Loucy (cell line): ENCODE measurements around the gene AMPD1.

Experiments
- H2AFZ ChIP-seq: fragments of 200-600 bp; sonication (generic); 2 replicates; pipeline ENCODE4 v1.6.0; 2016; ENCODE audit warnings: antibody characterized with exemption, mild to moderate bottlenecking, low read length, moderate library complexity
- H3F3A ChIP-seq: fragments of 200-600 bp; 2 replicates; pipeline ENCODE4 v1.6.0; 2016; ENCODE audit warnings: antibody characterized with exemption, low read depth, mild to moderate bottlenecking
- H3K27me3 ChIP-seq: fragments of 200-600 bp; sonication (generic); 2 replicates; pipeline ENCODE4 v1.6.1; 2014; ENCODE audit warnings: low read length, mild to moderate bottlenecking; ENCODE audit not compliant: insufficient read depth, poor library complexity, severe bottlenecking
- H3K36me3 ChIP-seq: fragments of 200-600 bp; sonication (generic); 2 replicates; pipeline ENCODE4 v1.6.1; 2016; ENCODE audit warnings: low read length; ENCODE audit not compliant: insufficient read depth
- H3K4me1 ChIP-seq: fragments of 200-600 bp; sonication (generic); 2 replicates; pipeline ENCODE4 v1.5.1; 2014; ENCODE audit warnings: low read length, mild to moderate bottlenecking; ENCODE audit not compliant: insufficient read depth, poor library complexity, severe bottlenecking
- H3K4me2 ChIP-seq: fragments of 200-600 bp; sonication (generic); 2 replicates; pipeline ENCODE4 v1.6.0; 2014; ENCODE audit warnings: antibody characterized with exemption, low read length, low read depth, mild to moderate bottlenecking; ENCODE audit not compliant: poor library complexity, severe bottlenecking
- H3K4me3 ChIP-seq: fragments of 200-600 bp; sonication (generic); 2 replicates; pipeline ENCODE4 v1.5.1; 2014; ENCODE audit warnings: low read length, mild to moderate bottlenecking, mixed read lengths; ENCODE audit not compliant: poor library complexity, severe bottlenecking
- H3K79me2 ChIP-seq: fragments of 200-600 bp; sonication (generic); 2 replicates; pipeline ENCODE4 v1.6.1; 2014; ENCODE audit warnings: low read length; ENCODE audit not compliant: insufficient read depth
- H3K9ac ChIP-seq: fragments of 200-600 bp; sonication (generic); 2 replicates; pipeline ENCODE4 v1.6.0; 2014; ENCODE audit warnings: mild to moderate bottlenecking, low read depth, low read length, moderate library complexity; ENCODE audit not compliant: poor library complexity, severe bottlenecking
- H3K9me2 ChIP-seq: fragments of 200-600 bp; sonication (generic); replicated peaks from 2 replicates; pipeline ENCODE4 v1.6.1; 2016; ENCODE audit warnings: low read depth, low read length, mixed read lengths
- H3K9me3 ChIP-seq: fragments of 200-600 bp; sonication (generic); 2 replicates; pipeline ENCODE4 v1.6.1; 2014; ENCODE audit warnings: mild to moderate bottlenecking, antibody characterized with exemption, low read length, low read depth; ENCODE audit not compliant: insufficient read depth
- H4K20me1 ChIP-seq: fragments of 200-600 bp; sonication (generic); 2 replicates; pipeline ENCODE4 v1.6.0; 2014; ENCODE audit warnings: antibody characterized with exemption, low read length, mild to moderate bottlenecking; ENCODE audit not compliant: insufficient read depth, poor library complexity, severe bottlenecking
- CTCF ChIP-seq: fragments of 200-600 bp; sonication (generic); conservative IDR thresholded peaks from 2 replicates; pipeline ENCODE4 v1.5.1; 2014; ENCODE audit warnings: mild to moderate bottlenecking, antibody characterized with exemption, low read length
- EZH2phosphoT487 ChIP-seq: fragments of 200-600 bp; IDR thresholded peaks from 2 replicates; pipeline ENCODE4 v1.6.1; 2018; ENCODE audit warnings: antibody characterized with exemption, mild to moderate bottlenecking, moderate library complexity, borderline replicate concordance

Gene AMPD1

GRCh38 chr1:114728553-114728952 is 33.2 kb upstream of the AMPD1 start:
- peaks cover 13% of the 10 kb centered on the region for H4K20me1 ChIP-seq

GRCh38 chr1:114725230-114725629 is 29.9 kb upstream of the AMPD1 start:
- H3K9me2 ChIP-seq, result no peaks in the 10 kb centered on the region
- no peak overlapping the region for H2AFZ ChIP-seq
- H3K9me3 ChIP-seq, result no peaks in the 10 kb centered on the region
- peaks cover 7% of the 10 kb centered on the region for H4K20me1 ChIP-seq
- H3F3A ChIP-seq, result no peaks in the 10 kb centered on the region
- TF ChIP-seq CTCF (no peak), EZH2phosphoT487 (no peak)
- no peak overlapping the region for H3K4me2 ChIP-seq
- H3K4me1 ChIP-seq, result no peaks in the 10 kb centered on the region
- no peak overlapping the region for H3K9ac ChIP-seq
- H3K4me3 ChIP-seq, result no peak overlapping the region
- no peaks in the 10 kb centered on the region; the same call in 1 of the 2 replicates for H3K79me2 ChIP-seq
- H3K36me3 ChIP-seq, result peaks cover 98% of the 10 kb centered on the region
- no peaks in the 10 kb centered on the region for H3K27me3 ChIP-seq

More at GRCh38 chr1:114728553-114728952, 33.2 kb upstream of the AMPD1 start:
- H3K4me1 ChIP-seq, result no peaks in the 10 kb centered on the region
- no peaks in the 10 kb centered on the region for H3K27me3 ChIP-seq
- no peaks in the 10 kb centered on the region for H3K9me3 ChIP-seq
- no peak for TF ChIP-seq EZH2phosphoT487
- no peaks in the 10 kb centered on the region for H3F3A ChIP-seq
- H3K36me3 ChIP-seq, result peaks cover 99% of the 10 kb centered on the region
- no peaks in the 10 kb centered on the region for H3K9me2 ChIP-seq
- no peak overlapping the region for H3K4me2 ChIP-seq
- no peaks in the 10 kb centered on the region; the same call in 1 of the 2 replicates for H3K79me2 ChIP-seq
- no peak overlapping the region for H3K4me3 ChIP-seq
- no peak overlapping the region for H2AFZ ChIP-seq
- no peak overlapping the region for H3K9ac ChIP-seq

- Histone ChIP-seq H3K9ac (no peak overlapping the region), H3K9me3 (no peaks in the 10 kb centered on the region), H3K4me3 (no peak overlapping the region), H3K36me3 (peaks cover 98% of the 10 kb centered on the region), H3K4me1 (no peaks in the 10 kb centered on the region), H3K4me2 (no peak overlapping the region), H3K9me2 (no peaks in the 10 kb centered on the region), H3K79me2 (no peaks in the 10 kb centered on the region; the same call in 1 of the 2 replicates), H4K20me1 (peaks cover 7% of the 10 kb centered on the region), H2AFZ (no peak overlapping the region), H3F3A (no peaks in the 10 kb centered on the region; the same call in 1 of the 2 replicates), H3K27me3 (no peaks in the 10 kb centered on the region)
- TF ChIP-seq CTCF (no peak), EZH2phosphoT487 (no peak)
These were observed 28.6 kb upstream of the AMPD1 start for GRCh38 chr1:114723915-114724314.

GRCh38 chr1:114723457-114723856 is 28.1 kb upstream of the AMPD1 start:
- Histone ChIP-seq H3K4me1 (no peaks in the 10 kb centered on the region), H3K27me3 (no peaks in the 10 kb centered on the region), H3K4me2 (no peak overlapping the region), H3K4me3 (no peak overlapping the region), H3F3A (no peaks in the 10 kb centered on the region; the same call in 1 of the 2 replicates), H4K20me1 (peaks cover 7% of the 10 kb centered on the region), H3K9ac (no peak overlapping the region), H3K9me2 (no peaks in the 10 kb centered on the region), H3K9me3 (no peaks in the 10 kb centered on the region), H3K79me2 (no peaks in the 10 kb centered on the region; the same call in 1 of the 2 replicates), H3K36me3 (peaks cover 98% of the 10 kb centered on the region), H2AFZ (no peak overlapping the region)
- no peak for TF ChIP-seq CTCF
- TF ChIP-seq EZH2phosphoT487, result no peak
